Epithelial cell of esophagus (primary cell): Measurements from ENCODE around the gene PGAM2.

Experiments used
- DNase-seq: peaks from one replicate; pipeline ENCODE4 v3.0.0; 2010; ENCODE audit warnings: low read depth
- H3K4me3 ChIP-seq: 2 replicates; pipeline ENCODE4 v1.5.1; 2011; ENCODE audit warnings: mild to moderate bottlenecking, low read length, control low read depth
- CTCF ChIP-seq: IDR thresholded peaks from 2 replicates; pipeline ENCODE4 v1.5.1; 2011; ENCODE audit warnings: low read depth, mild to moderate bottlenecking, low read length, control low read depth, inconsistent platforms; ENCODE audit not compliant: insufficient read depth; ENCODE audit errors: missing control alignments

Gene PGAM2

GRCh38 chr7:44051611-44052220 lies 13.7 kb downstream of the PGAM2 start:
- no peak overlapping the region for H3K4me3 ChIP-seq
- no peak for DNase-seq
- no peak for TF ChIP-seq CTCF

GRCh38 chr7:44050915-44051560 lies 14.3 kb downstream of the PGAM2 start:
- no peak for DNase-seq
- no peak for TF ChIP-seq CTCF
- no peak overlapping the region for H3K4me3 ChIP-seq

DNA sequence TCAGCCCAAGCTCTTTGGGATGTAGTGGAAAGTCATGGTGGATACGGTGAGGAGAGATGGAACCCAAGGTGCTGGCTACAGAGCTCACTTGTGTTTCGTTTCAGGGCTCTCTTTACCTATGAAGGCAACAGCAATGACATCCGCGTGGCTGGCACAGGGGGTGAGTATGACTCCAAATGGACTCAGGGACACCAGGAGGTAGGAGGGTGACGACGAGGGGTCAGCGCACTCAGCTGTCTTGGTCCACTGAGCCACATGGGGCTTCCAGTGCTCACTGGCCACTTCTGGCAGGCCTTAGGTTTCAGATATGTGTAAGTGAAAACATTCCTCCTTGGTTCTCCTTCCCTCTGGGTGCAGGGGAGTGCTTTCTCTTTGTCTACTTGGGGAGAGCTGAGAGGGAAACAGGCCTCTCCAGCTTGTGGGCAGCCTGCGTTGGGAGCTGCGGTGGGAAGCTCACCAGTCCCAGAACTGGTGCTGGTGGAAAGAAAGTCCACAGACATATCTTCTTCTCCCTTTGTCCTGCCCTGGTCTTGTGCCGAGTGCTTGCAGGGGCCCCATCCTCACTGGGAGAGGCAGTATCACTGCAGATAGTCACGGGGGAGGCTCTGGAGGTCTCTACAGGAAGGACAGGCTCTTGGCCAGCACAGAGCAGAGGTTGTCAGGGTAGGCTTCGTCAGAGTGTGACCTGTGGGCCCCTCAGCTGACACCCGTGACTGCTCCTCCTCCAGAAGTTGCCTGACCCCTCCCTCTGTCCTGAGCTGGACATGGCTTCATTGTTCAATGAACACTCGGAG lies 15.0 kb downstream of the PGAM2 start:
- no peak for DNase-seq
- H3K4me3 ChIP-seq: no peak overlapping the region
- TF ChIP-seq CTCF: no peak

- no peak for TF ChIP-seq CTCF
- H3K4me3 ChIP-seq: no peak overlapping the region
- no peak for DNase-seq
These were observed 17.2 kb downstream of the PGAM2 start for GRCh38 chr7:44048031-44048795.

DNA sequence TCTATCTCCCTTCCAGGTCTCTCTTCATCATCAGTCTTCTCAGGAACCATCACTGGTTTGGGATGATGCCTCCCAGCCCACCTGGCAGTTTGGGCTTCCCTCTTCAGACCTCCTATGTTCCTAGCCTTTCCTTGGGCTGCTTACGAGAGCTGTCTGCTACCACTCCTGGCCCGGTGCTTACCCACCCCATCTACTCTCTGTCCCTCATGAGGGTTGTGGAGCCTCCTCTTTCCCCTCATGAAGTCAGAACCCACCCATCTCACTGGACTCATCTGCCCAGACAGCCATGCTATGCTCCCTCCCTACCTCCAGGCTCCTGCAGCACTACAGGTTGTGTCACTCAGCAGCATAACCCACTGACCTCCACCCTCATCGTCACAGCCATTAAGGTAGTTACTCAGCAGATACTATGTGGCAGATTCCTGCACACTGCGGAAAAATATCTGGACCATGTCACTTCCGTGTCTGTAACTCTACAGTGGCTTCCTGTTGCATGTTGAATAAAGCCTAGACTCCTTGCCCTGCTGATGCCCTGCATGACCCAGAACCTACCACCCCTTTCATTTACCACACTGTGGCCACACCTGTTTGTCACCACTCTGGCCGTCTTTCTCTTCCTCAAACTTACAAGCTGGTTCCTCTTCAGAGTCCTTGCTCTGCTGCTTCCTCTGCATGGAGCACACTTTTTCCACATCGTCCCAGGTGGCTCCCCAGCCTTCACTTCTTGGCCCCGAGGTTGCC lies 18.9 kb downstream of the PGAM2 start:
- DNase-seq: no peak
- no peak overlapping the region for H3K4me3 ChIP-seq
- no peak for TF ChIP-seq CTCF

GRCh38 chr7:44045226-44046014 lies 19.9 kb downstream of the PGAM2 start:
- TF ChIP-seq CTCF: no peak
- H3K4me3 ChIP-seq: peak overlapping the region; percentile 91
- DNase-seq: peak; percentile 54
